Measurements from ENCODE around the gene CCS.

The CCS gene

GRCh38 chr11:66612458-66612857 lies 19.5 kb downstream of the CCS start:
- Histone ChIP-seq H3K4me3 (ENCODE audit: low read depth, low read length) (no peak overlapping the region), H3K4me1 (ENCODE audit: control insufficient read depth, insufficient read depth, low read length) (no peaks in the 10 kb centered on the region), H3K27ac (ENCODE audit: extremely low read depth, low read depth, low read length) (no peak overlapping the region), H3K36me3 (ENCODE audit: control insufficient read depth in 2 of 2, insufficient read depth in 1 of 2, low read length in 2 of 2) (peaks cover 0 to 3% of the 10 kb centered on the region in 2 experiments; a peak in 1 of 3 replicates), H3K9me3 (ENCODE audit: control insufficient read depth, insufficient read depth, low read depth, low read length) (no peaks in the 10 kb centered on the region)
- TF ChIP-seq ELK4 (IDR thresholded peaks at IDR 0.05; ENCODE audit: borderline replicate concordance, low read depth, low read length), result no peak
- TF ChIP-seq KLF1 (tag by site-specific recombination; IDR thresholded peaks at IDR 0.05), result 0 out of 2 replicates have a peak, but pooled peaks have one; percentile 41
- ChIA-PET POLR2A (interaction anchor here (0.9 to 1.5 kb wide), 2 partner anchors 16 to 20 kb away, joined by 3 to 4 read pairs; partner anchors contain the start of genes CCDC87 and CCS), CTCF (interaction anchor here (0.6 to 2.2 kb wide), 5 partner anchors 18 to 176 kb away, joined by 3 to 6 read pairs (median 5); partner anchors contain the start of genes CCDC87, CCS and RBM4B)

GRCh38 chr11:66614073-66614472 lies 21.1 kb downstream of the CCS start:
- Histone ChIP-seq H3K9me3 (ENCODE audit: control insufficient read depth, insufficient read depth, low read depth, low read length) (no peaks in the 10 kb centered on the region), H3K4me3 (ENCODE audit: low read depth, low read length) (no peak overlapping the region), H3K36me3 (ENCODE audit: control insufficient read depth in 2 of 2, insufficient read depth in 1 of 2, low read length in 2 of 2) (peaks cover 0 to 19% of the 10 kb centered on the region in 2 experiments; a peak in 1 of 3 replicates), H3K4me1 (ENCODE audit: control insufficient read depth, insufficient read depth, low read length) (no peaks in the 10 kb centered on the region), H3K27ac (ENCODE audit: extremely low read depth, low read depth, low read length) (no peak overlapping the region)
- CTCF ChIA-PET, result interaction anchor here (0.5 to 1.4 kb wide), 4 partner anchors 21 to 220 kb away, joined by 3 to 4 read pairs (median 4); partner anchors contain the start of genes CCDC87 and CCS
- POLR2A ChIA-PET, result interaction anchor here (0.7 to 1.2 kb wide), 4 partner anchors 24 to 229 kb away, joined by 3 to 6 read pairs (median 3); partner anchors contain the start of genes RBM4 and ZDHHC24
- TF ChIP-seq PRDM10 (tag by site-specific recombination; IDR thresholded peaks at IDR 0.05), result peak; percentile 48
- no peak for TF ChIP-seq ZNF639 (tag by site-specific recombination; IDR thresholded peaks at IDR 0.05)
- TF ChIP-seq ZNF426 (tag by site-specific recombination; IDR thresholded peaks at IDR 0.05), result no peak
- TF ChIP-seq ZNF48 (tag by site-specific recombination; IDR thresholded peaks at IDR 0.05), result no peak
- TF ChIP-seq ZNF580 (tag by site-specific recombination; IDR thresholded peaks at IDR 0.05), result 0 out of 2 replicates have a peak, but pooled peaks have one; percentile 14
- no peak for TF ChIP-seq ZNF10 (tag by site-specific recombination; IDR thresholded peaks at IDR 0.05)

GRCh38 chr11:66616379-66617154 lies 23.6 kb downstream of the CCS start, which contains the start of gene RBM14:
RBM14 (plus strand) TSS chr11:66616630; CDS start chr11:66616721, 91 bp downstream.
- H3K4me3 ChIP-seq (ENCODE audit: low read depth, low read length), result peak within 1 kb of the TSS; percentile 75
- TF ChIP-seq ZNF114 (tag by site-specific recombination; IDR thresholded peaks at IDR 0.05) (no peak), ZNF169 (tag by site-specific recombination; IDR thresholded peaks at IDR 0.05) (no peak), REPIN1 (tag by site-specific recombination; IDR thresholded peaks at IDR 0.05; ENCODE audit: low read depth) (no peak), ZNF324 (tag by site-specific recombination; IDR thresholded peaks at IDR 0.05) (no peak), YY1 (tag by site-specific recombination; IDR thresholded peaks at IDR 0.05) (0 out of 2 replicates have a peak, but pooled peaks have one; percentile 54), ZNF629 (tag by site-specific recombination; IDR thresholded peaks at IDR 0.05) (peak; percentile 85), GLIS2 (tag by site-specific recombination; IDR thresholded peaks at IDR 0.05) (peak; percentile 77), ZNF148 (tag by site-specific recombination; IDR thresholded peaks at IDR 0.05; ENCODE audit: borderline replicate concordance) (no peak), ZBTB17 (tag by site-specific recombination; IDR thresholded peaks at IDR 0.05) (peak; percentile 79), KLF16 (tag by site-specific recombination; IDR thresholded peaks at IDR 0.05) (peak; percentile 5), ZNF211 (tag by site-specific recombination; IDR thresholded peaks at IDR 0.05; ENCODE audit: low read depth) (no peak)

More at GRCh38 chr11:66616379-66617154, 23.6 kb downstream of the CCS start, which contains the start of gene RBM14:
- peak within 1 kb of the TSS; percentile 95 for H3K27ac ChIP-seq (ENCODE audit: extremely low read depth, low read depth, low read length)
- H3K4me1 ChIP-seq (ENCODE audit: control insufficient read depth, insufficient read depth, low read length), result 0 out of 2 replicates have a peak, but pooled peaks cover 3% of the 10 kb centered on the region
- CTCF ChIA-PET, result no interaction called here
- no peaks in the 10 kb centered on the region for H3K9me3 ChIP-seq (ENCODE audit: control insufficient read depth, insufficient read depth, low read depth, low read length)
- H3K36me3 ChIP-seq (ENCODE audit: control insufficient read depth in 2 of 2, insufficient read depth in 1 of 2, low read length in 2 of 2), result peaks cover 11 to 39% of the 10 kb centered on the region in 2 experiments; a peak in 2 of 3 replicates
- POLR2A ChIA-PET, result interaction anchor here (0.5 to 2.5 kb wide), 34 partner anchors 8 to 1542 kb away, joined by 3 to 98 read pairs (median 4); partner anchors contain the start of genes CCDC87, CCS, DPP3 and PELI3
